Activated B cell treated with CpG ODN at 0.5 μM for 24 hours (primary cell): ENCODE results near the gene COX4I1. TPM values are rescaled to one million over a fixed set of nuclear protein-coding genes. Genes with fewer than 3 reads are reported as not detected.

Source experiments
- ATAC-seq: fragments of 200-7000 bp; cut with Tn5 transposase; one replicate; pipeline ENCODE4 v1.10.0; 2021; ENCODE audit warnings: low read depth, mild to moderate bottlenecking, moderate library complexity
- CTCF ChIA-PET: fragments of 350-600 bp; sonication (Branson Sonifier 250); formaldehyde crosslinking; loops from one replicate; lab custom pipeline; 2021; ENCODE audit warnings: antibody characterized with exemption; lab: Charles Lee
- POLR2A ChIA-PET: fragments of 350-600 bp; sonication (Branson Sonifier 250); formaldehyde crosslinking; loops from one replicate; lab custom pipeline; 2021; ENCODE audit warnings: antibody characterized with exemption; lab: Charles Lee
- DNase-seq: peaks from one replicate; pipeline ENCODE4 v3.0.0; 2022
- H3K27ac Mint-ChIP-seq: one replicate; pipeline ENCODE4 v1.8.0; 2020; ENCODE audit warnings: mixed read lengths
- H3K27me3 Mint-ChIP-seq: one replicate; pipeline ENCODE4 v1.8.0; 2021; ENCODE audit warnings: mixed read lengths
- H3K36me3 Mint-ChIP-seq: one replicate; pipeline ENCODE4 v1.8.0; 2021; ENCODE audit warnings: low read depth, mixed read lengths
- H3K4me1 Mint-ChIP-seq: one replicate; pipeline ENCODE4 v1.8.0; 2021; ENCODE audit warnings: mixed read lengths
- H3K4me3 Mint-ChIP-seq: one replicate; pipeline ENCODE4 v1.8.0; 2020; ENCODE audit warnings: mild to moderate bottlenecking, mixed read lengths
- H3K9me3 Mint-ChIP-seq: one replicate; pipeline ENCODE4 v1.8.0; 2020; ENCODE audit warnings: mixed read lengths
- CTCF ChIP-seq: fragments of 200-600 bp; IDR thresholded peaks from one replicate; pipeline ENCODE4 v1.8.0; 2022; ENCODE audit warnings: antibody characterized with exemption, mild to moderate bottlenecking
- intact Hi-C: fragments of 100-400 bp; cut with micrococcal nuclease; formaldehyde crosslinking; loops from one replicate; pipeline ENCODE4 v1.15.1; 2024
- total RNA-seq: library from RNA; stranded (reverse); gene quantifications from 2 replicates; pipeline ENCODE4 v1.2.3, GENCODE V29; 2022

The COX4I1 gene
- total RNA-seq, 1 donor from 2014 or later, result 578 TPM

GRCh38 chr16:85759631-85760419, 39.7 kb upstream of the COX4I1 start:
- ChIA-PET CTCF (interaction anchor here (0.5 to 4.6 kb wide), 18 partner anchors 10 to 101 kb away, joined by 3 to 42 read pairs (median 4); no protein-coding TSS in a partner anchor), POLR2A (interaction anchor here (1.0 to 2.3 kb wide), 4 partner anchors 10 to 24 kb away, joined by 3 to 15 read pairs (median 6); no protein-coding TSS in a partner anchor)
- peaks cover 77% of the 10 kb centered on the region for H3K4me1 Mint-ChIP-seq
- ATAC-seq, result no peak
- H3K9me3 Mint-ChIP-seq, result peaks cover 3% of the 10 kb centered on the region
- DNase-seq, result peak; percentile 53
- H3K4me3 Mint-ChIP-seq, result peak overlapping the region; percentile 44
- no peak for TF ChIP-seq CTCF
- H3K27me3 Mint-ChIP-seq, result no peaks in the 10 kb centered on the region
- intact Hi-C loops, result loop anchor here (1.0 to 10.0 kb wide), 13 partner anchors 10 to 1735 kb away; partner anchors contain the start of genes FBXO31 and ZCCHC14
- no peaks in the 10 kb centered on the region for H3K36me3 Mint-ChIP-seq
- H3K27ac Mint-ChIP-seq, result peak overlapping the region; percentile 100

GRCh38 chr16:85761861-85762260, 37.6 kb upstream of the COX4I1 start:
- ChIA-PET POLR2A (interaction anchor here (0.6 to 1.9 kb wide), 9 partner anchors 10 to 207 kb away, joined by 3 to 13 read pairs (median 4); no protein-coding TSS in a partner anchor), CTCF (interaction anchor here (0.8 to 4.6 kb wide), 5 partner anchors 15 to 103 kb away, joined by 3 to 42 read pairs (median 8); no protein-coding TSS in a partner anchor)
- Mint-ChIP-seq H3K27me3 (no peaks in the 10 kb centered on the region), H3K9me3 (peaks cover 3% of the 10 kb centered on the region), H3K4me3 (no peak overlapping the region), H3K36me3 (no peaks in the 10 kb centered on the region), H3K4me1 (peaks cover 56% of the 10 kb centered on the region), H3K27ac (peak overlapping the region; percentile 18)
- no peak for TF ChIP-seq CTCF
- no peak for DNase-seq
- intact Hi-C loops, result no loop called here
- ATAC-seq, result no peak

DNA sequence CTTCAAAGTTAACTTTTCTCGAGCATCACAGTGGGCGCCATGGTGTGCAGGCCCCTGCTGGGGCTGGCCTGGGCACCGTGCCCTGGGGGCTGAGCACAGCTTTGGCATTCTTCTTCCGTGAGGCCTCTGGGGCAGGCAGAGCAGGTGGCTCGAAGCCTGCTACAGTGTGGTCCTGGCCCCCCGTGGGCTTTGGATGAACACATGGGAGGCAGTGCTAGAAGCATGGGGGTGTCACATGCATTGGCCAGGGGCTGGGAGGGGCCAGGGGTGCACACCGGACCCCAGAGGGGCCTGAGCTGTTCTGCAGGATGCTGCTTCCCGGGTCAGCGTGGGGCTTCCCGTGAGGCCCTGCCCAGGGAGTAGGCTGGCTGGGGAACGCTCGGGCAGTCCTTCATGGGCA, 36.5 kb upstream of the COX4I1 start:
- DNase-seq (no peak), ATAC-seq (no peak)
- no peaks in the 10 kb centered on the region for H3K27me3 Mint-ChIP-seq
- H3K4me3 Mint-ChIP-seq, result no peak overlapping the region
- H3K36me3 Mint-ChIP-seq, result no peaks in the 10 kb centered on the region
- no peak for TF ChIP-seq CTCF
- CTCF ChIA-PET, result interaction anchor here (1.2 kb wide), 1 partner anchor 44 kb away, joined by 3 read pairs; no protein-coding TSS in a partner anchor
- intact Hi-C loops, result no loop called here
- peaks cover 45% of the 10 kb centered on the region for H3K4me1 Mint-ChIP-seq
- POLR2A ChIA-PET, result interaction anchor here (0.6 kb wide), 1 partner anchor 18 kb away, joined by 5 read pairs; no protein-coding TSS in a partner anchor
- H3K27ac Mint-ChIP-seq, result no peak overlapping the region
- peaks cover 3% of the 10 kb centered on the region for H3K9me3 Mint-ChIP-seq

GRCh38 chr16:85763616-85764015, 35.9 kb upstream of the COX4I1 start:
- intact Hi-C loops, result no loop called here
- Mint-ChIP-seq H3K4me1 (peaks cover 39% of the 10 kb centered on the region), H3K4me3 (no peak overlapping the region), H3K27me3 (no peaks in the 10 kb centered on the region), H3K36me3 (no peaks in the 10 kb centered on the region), H3K9me3 (peaks cover 3% of the 10 kb centered on the region), H3K27ac (no peak overlapping the region)
- no peak for DNase-seq
- ChIA-PET CTCF (interaction anchor here (1.2 kb wide), 1 partner anchor 45 kb away, joined by 3 read pairs; no protein-coding TSS in a partner anchor), POLR2A (no interaction called here)
- no peak for TF ChIP-seq CTCF
- ATAC-seq, result no peak

- POLR2A ChIA-PET, result no interaction called here
- DNase-seq (no peak), ATAC-seq (no peak)
- no peak overlapping the region for H3K27ac Mint-ChIP-seq
- no peaks in the 10 kb centered on the region for H3K36me3 Mint-ChIP-seq
- no peaks in the 10 kb centered on the region for H3K27me3 Mint-ChIP-seq
- H3K4me1 Mint-ChIP-seq, result peaks cover 23% of the 10 kb centered on the region
- H3K9me3 Mint-ChIP-seq, result no peaks in the 10 kb centered on the region
- no peak for TF ChIP-seq CTCF
- intact Hi-C loops, result no loop called here
- H3K4me3 Mint-ChIP-seq, result no peak overlapping the region
- CTCF ChIA-PET, result no interaction called here
Measured at GRCh38 chr16:85765211-85765610, 34.3 kb upstream of the COX4I1 start.
